GM04504 (cell line): ENCODE data around the gene SLTM.
"Not testable (repeated sequence)": the region's sequence is repeated elsewhere in the genome, so short reads cannot be mapped to it uniquely, and the experiment has no call there.

Source experiments
- DNase-seq: peaks from one replicate; pipeline ENCODE4 v3.0.0-alpha.2; 2012; ENCODE audit warnings: low read depth

SLTM gene

GRCh38 chr15:58933281-58934113 is at the start of gene SLTM:
TSS of gene SLTM (minus strand) at chr15:58933679. CDS start at chr15:58933565, 114 bp downstream.
- DNase-seq, result peak; percentile 91

- DNase-seq, result no peak
These were observed 49.8 kb upstream of the SLTM start for GRCh38 chr15:58983261-58983660.

GRCh38 chr15:58981808-58982475 is 48.5 kb upstream of the SLTM start:
- DNase-seq, result no peak

GRCh38 chr15:58980351-58980939 is 47.0 kb upstream of the SLTM start:
- DNase-seq, result no peak

GRCh38 chr15:58977887-58978286 is 44.4 kb upstream of the SLTM start:
- DNase-seq, result no peak

- no peak for DNase-seq
These were observed 34.0 kb upstream of the SLTM start for GRCh38 chr15:58967479-58967878.

GRCh38 chr15:58966698-58967097 is 33.2 kb upstream of the SLTM start:
- DNase-seq, result no peak

- no peak for DNase-seq
These were observed 29.4 kb upstream of the SLTM start for GRCh38 chr15:58962662-58963565.

GRCh38 chr15:58962136-58962535 is 28.7 kb upstream of the SLTM start:
- no peak for DNase-seq

GRCh38 chr15:58958811-58959210 is 25.3 kb upstream of the SLTM start:
- no peak for DNase-seq

GRCh38 chr15:58957101-58957973 is 23.9 kb upstream of the SLTM start:
- DNase-seq, result peak; percentile 12

GRCh38 chr15:58952751-58953150 is 19.3 kb upstream of the SLTM start:
- no peak for DNase-seq

GRCh38 chr15:58951388-58952007 is 18.0 kb upstream of the SLTM start:
- DNase-seq, result no peak

GRCh38 chr15:58947179-58947578 is 13.7 kb upstream of the SLTM start:
- no peak for DNase-seq

- DNase-seq, result not testable (repeated sequence)
These were observed 1.5 kb upstream of the SLTM start for GRCh38 chr15:58934974-58935373.

GRCh38 chr15:58934521-58934920 is 1.0 kb upstream of the SLTM start:
- DNase-seq, result no peak

GRCh38 chr15:58934114-58934447 is 602 bp upstream of the SLTM start:
- no peak for DNase-seq

GRCh38 chr15:58932710-58933280 is 684 bp downstream of the SLTM start:
- no peak for DNase-seq

- no peak for DNase-seq
These were observed 1.4 kb downstream of the SLTM start for GRCh38 chr15:58931987-58932588.

- no peak for DNase-seq
These were observed 3.5 kb downstream of the SLTM start for GRCh38 chr15:58929891-58930416.
